Measurements from ENCODE around the gene CYP39A1.
A peak's percentile ranks its signal among the peaks of the same experiment; 100 is the strongest.

The CYP39A1 gene

GRCh38 chr6:46583081-46583480 is 69.5 kb downstream of the CYP39A1 start:
- FAIRE-seq (peak; percentile 82), DNase-seq (ENCODE audit: insufficient read length, low spot score) (no peak)
- TF ChIP-seq CTCF (IDR thresholded peaks at IDR 0.05; ENCODE audit: insufficient read depth, missing control alignments): no peak

- FAIRE-seq (no peak), DNase-seq (ENCODE audit: insufficient read length, low spot score) (no peak)
- no peak for TF ChIP-seq CTCF (IDR thresholded peaks at IDR 0.05; ENCODE audit: insufficient read depth, missing control alignments)
Observed at GRCh38 chr6:46581459-46582177, 71.0 kb downstream of the CYP39A1 start.

DNA sequence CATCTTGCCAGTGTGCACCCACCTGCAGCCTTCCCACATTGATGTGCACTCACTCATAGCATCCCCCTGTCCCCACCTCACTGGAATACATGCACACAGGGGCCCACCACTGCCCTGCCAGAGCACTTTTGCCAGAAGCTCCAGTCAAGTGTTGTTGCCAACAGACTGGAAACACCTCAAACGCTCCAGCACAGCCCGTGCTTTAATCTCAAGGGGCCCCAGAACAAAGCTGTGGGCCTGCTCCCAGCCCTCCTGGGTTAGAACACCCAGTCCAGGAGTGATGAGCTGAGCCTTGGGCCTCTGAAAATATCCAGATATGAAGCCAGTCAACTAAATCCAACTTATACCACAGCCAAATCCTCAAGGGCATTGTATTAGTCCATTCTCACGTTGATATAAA is 77.1 kb downstream of the CYP39A1 start:
- TF ChIP-seq CTCF (IDR thresholded peaks at IDR 0.05; ENCODE audit: insufficient read depth, missing control alignments): no peak
- no peak for FAIRE-seq
- no peak for DNase-seq (ENCODE audit: insufficient read length, low spot score)

DNA sequence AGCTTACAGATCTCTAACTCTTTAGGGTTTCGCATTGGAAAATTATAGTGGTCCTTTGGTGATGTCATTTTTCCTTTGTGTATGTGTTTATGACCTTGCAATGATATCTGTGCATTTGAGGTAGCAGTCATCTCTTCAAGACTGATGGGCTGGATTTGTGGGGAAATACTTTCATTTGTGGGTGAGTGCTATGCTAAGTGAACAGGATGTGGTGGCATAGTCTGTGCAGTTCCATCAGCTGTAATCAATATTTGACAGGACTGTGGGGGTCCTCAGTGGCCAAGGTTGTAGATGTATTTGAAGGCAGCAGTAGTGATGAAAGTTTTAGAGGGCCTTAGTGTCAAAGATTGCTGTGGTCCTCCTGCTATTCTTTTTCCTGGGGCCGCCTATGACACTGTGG is 79.5 kb downstream of the CYP39A1 start:
- FAIRE-seq (no peak), DNase-seq (ENCODE audit: insufficient read length, low spot score) (no peak)
- no peak for TF ChIP-seq CTCF (IDR thresholded peaks at IDR 0.05; ENCODE audit: insufficient read depth, missing control alignments)

- DNase-seq (ENCODE audit: insufficient read length, low spot score): no peak
- TF ChIP-seq CTCF (IDR thresholded peaks at IDR 0.05; ENCODE audit: insufficient read depth, missing control alignments): no peak
- FAIRE-seq: no peak
Observed at GRCh38 chr6:46565531-46565930, 87.1 kb downstream of the CYP39A1 start.

- DNase-seq (ENCODE audit: insufficient read length, low spot score) (no peak), FAIRE-seq (no peak)
- TF ChIP-seq CTCF (IDR thresholded peaks at IDR 0.05; ENCODE audit: insufficient read depth, missing control alignments): no peak
Observed at GRCh38 chr6:46563924-46564323, 88.7 kb downstream of the CYP39A1 start.

DNA sequence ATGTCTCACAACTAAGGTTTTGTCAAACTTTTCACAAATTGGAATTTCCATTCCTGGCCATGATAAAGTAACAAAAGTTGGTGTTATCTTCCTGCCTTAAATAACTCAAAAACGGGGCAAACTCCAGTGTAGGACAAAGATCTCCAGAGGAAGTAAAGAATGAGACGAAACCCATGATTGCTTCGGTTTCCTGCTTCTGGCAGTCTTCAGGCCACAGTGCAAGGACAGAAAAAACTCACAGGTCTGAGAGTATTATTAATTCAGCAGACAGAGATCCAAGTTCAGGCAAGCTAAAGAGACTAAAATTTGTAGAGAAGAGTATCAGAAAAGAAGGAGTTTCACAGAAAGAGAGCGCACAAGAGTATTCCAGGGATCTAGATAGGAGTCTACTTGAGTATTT is 96.6 kb downstream of the CYP39A1 start:
- FAIRE-seq (no peak), DNase-seq (ENCODE audit: insufficient read length, low spot score) (no peak)
- TF ChIP-seq CTCF (IDR thresholded peaks at IDR 0.05; ENCODE audit: insufficient read depth, missing control alignments): no peak
